Ishikawa (cell line): ENCODE results near the gene KRTAP10-1.

Experiments
- CEBPB ChIP-seq: IDR thresholded peaks from 2 replicates; pipeline ENCODE4 v1.6.1; 2012
- CREB1 ChIP-seq: IDR thresholded peaks from 2 replicates; pipeline ENCODE4 v1.6.1; 2012; ENCODE audit warnings: low read depth
- EGR1 ChIP-seq: IDR thresholded peaks from 2 replicates; pipeline ENCODE4 v1.6.1; 2012
- EP300 ChIP-seq: IDR thresholded peaks from 2 replicates; pipeline ENCODE4 v1.6.1; 2012; ENCODE audit warnings: borderline replicate concordance
- FOXM1 ChIP-seq: IDR thresholded peaks from 2 replicates; pipeline ENCODE4 v1.6.1; 2012; ENCODE audit warnings: low read depth, borderline replicate concordance
- MAX ChIP-seq: IDR thresholded peaks from 2 replicates; pipeline ENCODE4 v1.6.1; 2012
- NFIC ChIP-seq: IDR thresholded peaks from 2 replicates; pipeline ENCODE4 v1.6.1; 2012
- RAD21 ChIP-seq: IDR thresholded peaks from 2 replicates; pipeline ENCODE4 v1.6.1; 2012; ENCODE audit warnings: low read depth
- REST ChIP-seq: IDR thresholded peaks from 2 replicates; pipeline ENCODE4 v1.6.1; 2012; ENCODE audit warnings: low read depth, mild to moderate bottlenecking
- TAF1 ChIP-seq: IDR thresholded peaks from 2 replicates; pipeline ENCODE4 v1.6.1; 2012; ENCODE audit warnings: low read depth, mild to moderate bottlenecking
- TCF12 ChIP-seq: IDR thresholded peaks from 2 replicates; pipeline ENCODE4 v1.6.1; 2012; ENCODE audit warnings: low read depth
- TEAD4 ChIP-seq: IDR thresholded peaks from 2 replicates; pipeline ENCODE4 v1.6.1; 2012
- YY1 ChIP-seq: IDR thresholded peaks from 2 replicates; pipeline ENCODE4 v1.6.1; 2012; ENCODE audit warnings: low read depth
- ZBTB7A ChIP-seq: IDR thresholded peaks from 2 replicates; pipeline ENCODE4 v1.6.1; 2012; ENCODE audit warnings: low read depth
- TF ChIP-seq, protein P1 (sequence below): IDR thresholded peaks from 2 replicates; pipeline ENCODE4 v1.6.1; 2012

Gene KRTAP10-1, protein sequence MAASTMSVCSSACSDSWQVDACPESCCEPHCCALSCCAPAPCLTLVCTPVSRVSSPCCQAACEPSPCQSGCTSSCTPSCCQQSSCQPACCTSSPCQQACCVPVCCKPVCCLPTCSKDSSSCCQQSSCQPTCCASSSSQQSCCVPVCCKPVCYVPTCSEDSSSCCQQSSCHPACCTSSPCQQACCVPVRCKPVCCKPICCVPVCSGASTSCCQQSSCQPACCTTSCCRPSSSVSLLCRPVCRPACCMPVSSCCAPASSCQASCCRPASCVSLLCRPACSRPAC

GRCh38 chr21:44539991-44540666 is at the start of gene KRTAP10-1:
Gene KRTAP10-1, minus strand, starts transcription at chr21:44540195. Its CDS starts 45 bp downstream, at chr21:44540150.
- TF ChIP-seq YY1 (no peak), EGR1 (no peak), CEBPB (no peak), TCF12 (no peak)

DNA sequence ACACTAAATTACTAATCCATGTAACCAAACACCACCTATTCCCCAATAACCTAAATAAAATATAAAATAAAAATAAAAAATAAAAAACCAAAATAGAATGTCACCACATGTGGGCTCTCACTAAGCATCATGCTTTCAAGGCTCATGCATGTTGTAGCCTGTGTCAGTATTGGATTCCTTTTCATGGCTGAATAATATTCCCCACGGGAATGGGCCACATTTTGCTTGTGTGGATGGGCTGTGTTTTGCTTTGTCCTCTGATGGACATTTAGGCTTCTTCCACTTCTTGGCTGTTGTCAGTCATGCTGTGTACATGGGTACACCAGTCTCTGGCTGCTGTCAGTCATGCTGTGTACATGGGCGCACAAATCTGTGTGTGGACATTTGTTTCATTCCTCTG is 49.1 kb upstream of the KRTAP10-1 start:
- TF ChIP-seq MAX (no peak), ZBTB7A (no peak), TEAD4 (no peak), EGR1 (no peak), CREB1 (no peak), EP300 (no peak), FOXM1 (no peak), YY1 (no peak), RAD21 (no peak), CEBPB (no peak), TAF1 (no peak), NFIC (no peak), TCF12 (no peak), REST (no peak)
- TF ChIP-seq, protein P1, sequence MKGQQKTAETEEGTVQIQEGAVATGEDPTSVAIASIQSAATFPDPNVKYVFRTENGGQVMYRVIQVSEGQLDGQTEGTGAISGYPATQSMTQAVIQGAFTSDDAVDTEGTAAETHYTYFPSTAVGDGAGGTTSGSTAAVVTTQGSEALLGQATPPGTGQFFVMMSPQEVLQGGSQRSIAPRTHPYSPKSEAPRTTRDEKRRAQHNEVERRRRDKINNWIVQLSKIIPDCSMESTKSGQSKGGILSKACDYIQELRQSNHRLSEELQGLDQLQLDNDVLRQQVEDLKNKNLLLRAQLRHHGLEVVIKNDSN = no peak

GRCh38 chr21:44585892-44586291 is 45.9 kb upstream of the KRTAP10-1 start:
- TF ChIP-seq FOXM1 (no peak), YY1 (no peak), ZBTB7A (no peak), REST (no peak), EGR1 (no peak), RAD21 (no peak), NFIC (no peak), CREB1 (no peak), TEAD4 (no peak), EP300 (no peak), TCF12 (no peak), TAF1 (no peak), MAX (no peak), CEBPB (no peak)
- TF ChIP-seq, protein P1 = no peak

DNA sequence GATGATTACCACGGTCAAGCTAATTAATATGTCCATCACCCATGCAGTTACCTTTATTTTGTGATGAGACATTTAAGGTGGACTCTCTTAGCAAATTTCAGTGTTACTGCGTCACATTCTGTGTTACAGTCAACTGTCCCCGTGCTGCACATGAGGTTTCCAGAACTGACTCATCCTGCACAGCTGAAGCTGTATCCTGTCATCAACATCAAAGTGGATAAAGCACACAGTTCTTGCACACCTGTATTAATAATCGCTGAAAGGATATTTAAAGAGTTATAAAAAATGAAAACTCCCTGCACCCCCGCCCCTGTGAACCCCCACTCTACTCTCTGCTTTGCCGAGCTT is 43.8 kb upstream of the KRTAP10-1 start:
- TF ChIP-seq, protein P1 = no peak
- TF ChIP-seq EGR1 = no peak
- no peak for TF ChIP-seq TEAD4
- TF ChIP-seq EP300 = no peak
- TF ChIP-seq RAD21 = no peak
- no peak for TF ChIP-seq ZBTB7A
- no peak for TF ChIP-seq CREB1
- TF ChIP-seq REST = no peak
- no peak for TF ChIP-seq FOXM1
- no peak for TF ChIP-seq YY1
- TF ChIP-seq TAF1 = no peak
- no peak for TF ChIP-seq TCF12
- no peak for TF ChIP-seq NFIC
- TF ChIP-seq MAX = no peak
- TF ChIP-seq CEBPB = no peak
